ENCODE measurements around the gene NME9.

DNA sequence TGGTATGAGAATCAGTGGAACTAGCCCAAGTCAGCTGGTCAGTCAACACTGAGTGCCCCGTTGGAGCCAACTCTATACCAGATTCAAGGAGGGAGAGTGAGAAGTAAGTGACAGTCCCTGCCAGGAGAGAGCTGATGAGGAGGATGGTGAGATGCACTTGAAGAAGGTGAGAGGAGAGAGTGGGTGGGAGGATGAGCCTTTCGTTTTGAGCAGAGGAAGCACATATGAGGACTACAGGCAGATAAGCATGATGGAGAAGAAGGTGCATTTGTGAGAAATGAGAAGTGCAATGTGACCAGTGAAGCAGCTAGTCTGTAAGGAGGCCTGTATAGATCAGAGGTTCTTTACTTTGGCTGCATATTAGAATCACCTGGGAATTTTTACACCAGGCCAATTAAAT, 40.4 kb downstream of the NME9 start:
- TF ChIP-seq POLR2AphosphoS5 (IDR thresholded peaks at IDR 0.05; ENCODE audit: low read depth): no peak
- TF ChIP-seq, protein P1, sequence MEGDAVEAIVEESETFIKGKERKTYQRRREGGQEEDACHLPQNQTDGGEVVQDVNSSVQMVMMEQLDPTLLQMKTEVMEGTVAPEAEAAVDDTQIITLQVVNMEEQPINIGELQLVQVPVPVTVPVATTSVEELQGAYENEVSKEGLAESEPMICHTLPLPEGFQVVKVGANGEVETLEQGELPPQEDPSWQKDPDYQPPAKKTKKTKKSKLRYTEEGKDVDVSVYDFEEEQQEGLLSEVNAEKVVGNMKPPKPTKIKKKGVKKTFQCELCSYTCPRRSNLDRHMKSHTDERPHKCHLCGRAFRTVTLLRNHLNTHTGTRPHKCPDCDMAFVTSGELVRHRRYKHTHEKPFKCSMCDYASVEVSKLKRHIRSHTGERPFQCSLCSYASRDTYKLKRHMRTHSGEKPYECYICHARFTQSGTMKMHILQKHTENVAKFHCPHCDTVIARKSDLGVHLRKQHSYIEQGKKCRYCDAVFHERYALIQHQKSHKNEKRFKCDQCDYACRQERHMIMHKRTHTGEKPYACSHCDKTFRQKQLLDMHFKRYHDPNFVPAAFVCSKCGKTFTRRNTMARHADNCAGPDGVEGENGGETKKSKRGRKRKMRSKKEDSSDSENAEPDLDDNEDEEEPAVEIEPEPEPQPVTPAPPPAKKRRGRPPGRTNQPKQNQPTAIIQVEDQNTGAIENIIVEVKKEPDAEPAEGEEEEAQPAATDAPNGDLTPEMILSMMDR (IDR thresholded peaks at IDR 0.05; ENCODE audit: insufficient read depth, low read length): no peak
- no peak for TF ChIP-seq SPI1 (IDR thresholded peaks at IDR 0.05; ENCODE audit: borderline replicate concordance, low read depth)
- TF ChIP-seq GABPA (IDR thresholded peaks at IDR 0.05; ENCODE audit: low read depth): no peak

Measured in HL-60 (cell line).